Measurements from ENCODE around the gene KCNK2. TPM values are rescaled to one million over a fixed set of nuclear protein-coding genes. Genes with fewer than 3 reads are reported as not detected.

Gene KCNK2
- total RNA-seq, 2 experiments from 2014 or later = not detected

DNA sequence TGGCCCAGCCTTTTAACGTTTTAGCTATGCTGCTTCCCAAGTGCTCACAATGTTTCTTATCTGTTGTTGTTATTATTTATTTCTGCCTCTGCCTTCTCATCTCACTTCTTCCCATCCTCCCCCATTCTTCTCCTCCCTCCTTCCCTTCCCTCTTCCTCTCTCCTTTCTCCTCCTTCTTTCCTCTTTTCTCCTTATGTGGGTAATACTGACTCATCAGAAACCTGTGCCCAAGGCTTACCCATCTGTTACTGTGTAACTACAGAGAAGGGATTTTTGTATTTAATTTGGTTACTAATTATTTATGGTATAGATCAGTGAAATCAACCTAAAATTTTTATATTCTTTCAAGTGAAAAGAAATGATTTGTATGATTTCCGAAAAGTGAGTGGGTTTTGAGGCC lies 120.3 kb downstream of the KCNK2 start:
- Mint-ChIP-seq H3K27ac (no peak overlapping the region), H3K36me3 (ENCODE audit: low read depth) (no peaks in the 10 kb centered on the region), H3K4me1 (no peaks in the 10 kb centered on the region), H3K4me3 (no peak overlapping the region), H3K27me3 (no peaks in the 10 kb centered on the region), H3K9me3 (no peaks in the 10 kb centered on the region)
- no peak for DNase-seq
- ChIA-PET POLR2A (no interaction called here), CTCF (no interaction called here)

DNA sequence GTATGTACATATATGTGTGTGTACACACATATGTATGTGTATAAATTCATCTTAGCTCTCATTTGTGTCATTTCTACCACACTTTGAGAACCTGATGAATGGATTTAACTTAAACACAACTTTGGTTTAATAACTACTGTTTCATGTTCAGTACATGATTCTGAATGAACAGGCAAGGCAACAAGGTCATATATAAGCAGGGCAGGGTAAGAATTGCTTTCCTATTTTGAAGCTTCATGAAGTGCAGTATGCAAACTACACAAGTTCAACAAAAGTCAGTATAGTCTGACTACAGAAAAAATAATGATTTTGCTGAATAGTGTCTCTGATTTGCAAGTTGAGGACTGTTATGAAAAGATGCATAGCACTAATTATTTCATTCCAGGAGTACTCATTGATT lies 127.6 kb downstream of the KCNK2 start:
- Mint-ChIP-seq H3K9me3 (no peaks in the 10 kb centered on the region), H3K27ac (no peak overlapping the region), H3K27me3 (no peaks in the 10 kb centered on the region), H3K4me3 (no peak overlapping the region), H3K36me3 (ENCODE audit: low read depth) (no peaks in the 10 kb centered on the region), H3K4me1 (no peaks in the 10 kb centered on the region)
- DNase-seq = no peak
- ChIA-PET POLR2A (no interaction called here), CTCF (no interaction called here)

DNA sequence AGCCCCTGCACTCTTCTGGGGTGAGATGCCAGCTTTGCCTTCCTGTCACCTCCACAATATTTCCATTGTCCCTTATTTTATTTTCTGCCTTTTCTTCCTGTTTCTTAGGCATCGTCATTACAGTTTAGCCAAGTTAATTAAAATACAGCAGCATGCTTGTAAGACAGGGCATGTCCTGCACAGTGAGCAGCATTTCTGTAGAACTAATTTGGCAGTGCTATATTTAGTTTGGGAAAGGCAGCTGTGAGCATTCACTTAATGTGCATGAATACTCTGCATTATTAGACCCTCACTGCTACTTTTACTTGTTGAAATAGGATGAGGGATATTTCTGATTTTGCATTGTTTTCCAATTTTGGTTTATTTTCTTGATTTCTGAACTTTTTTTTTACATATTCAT lies 133.3 kb downstream of the KCNK2 start:
- ChIA-PET CTCF (no interaction called here), POLR2A (no interaction called here)
- Mint-ChIP-seq H3K36me3 (ENCODE audit: low read depth) (no peaks in the 10 kb centered on the region), H3K27ac (no peak overlapping the region), H3K4me3 (no peak overlapping the region), H3K4me1 (no peaks in the 10 kb centered on the region), H3K27me3 (no peaks in the 10 kb centered on the region), H3K9me3 (no peaks in the 10 kb centered on the region)
- no peak for DNase-seq

DNA sequence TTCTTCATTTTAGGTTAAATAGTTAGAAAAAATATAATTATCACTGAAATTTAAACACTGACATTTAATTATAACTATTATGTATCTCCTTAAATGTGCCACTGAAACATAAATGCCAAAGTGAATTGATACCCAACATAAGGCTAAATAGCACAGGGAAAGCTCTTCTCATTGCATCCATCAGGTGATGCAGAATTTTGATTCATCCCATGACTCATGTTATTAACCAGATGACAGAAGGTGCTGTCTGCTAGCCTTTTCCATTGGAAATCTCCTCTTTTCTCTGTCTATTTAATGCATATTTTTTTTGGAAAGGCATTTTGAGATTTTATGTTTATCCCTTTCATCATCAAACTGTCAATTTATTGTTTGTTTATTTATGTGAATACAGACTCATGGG lies 136.8 kb downstream of the KCNK2 start:
- Mint-ChIP-seq H3K36me3 (ENCODE audit: low read depth) (no peaks in the 10 kb centered on the region), H3K27me3 (no peaks in the 10 kb centered on the region), H3K4me3 (no peak overlapping the region), H3K27ac (no peak overlapping the region), H3K9me3 (no peaks in the 10 kb centered on the region), H3K4me1 (no peaks in the 10 kb centered on the region)
- CTCF ChIA-PET = no interaction called here
- DNase-seq = no peak
- POLR2A ChIA-PET = no interaction called here

DNA sequence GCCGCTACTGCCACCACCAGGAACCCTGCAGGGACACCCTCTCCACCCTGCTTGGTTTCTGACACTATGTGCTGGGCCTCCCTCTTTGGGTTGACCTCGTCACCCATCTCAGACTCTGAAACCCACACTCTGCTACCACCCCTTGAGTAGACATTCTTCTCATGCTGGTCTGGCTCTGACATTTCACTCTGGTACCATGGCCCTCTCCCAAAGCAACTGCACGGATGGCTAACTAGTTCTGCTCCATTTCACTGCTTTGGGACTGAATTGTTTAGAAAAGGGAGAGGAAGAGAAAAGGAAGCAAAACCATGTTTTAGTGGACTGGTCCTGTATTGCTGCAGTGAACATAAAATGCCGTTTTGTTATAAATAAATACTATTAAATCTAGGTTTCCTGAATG lies 137.8 kb downstream of the KCNK2 start:
- H3K4me3 Mint-ChIP-seq = no peak overlapping the region
- H3K27me3 Mint-ChIP-seq = no peaks in the 10 kb centered on the region
- no peaks in the 10 kb centered on the region for H3K36me3 Mint-ChIP-seq (ENCODE audit: low read depth)
- no peak for DNase-seq
- H3K9me3 Mint-ChIP-seq = no peaks in the 10 kb centered on the region
- H3K27ac Mint-ChIP-seq = no peak overlapping the region
- ChIA-PET POLR2A (no interaction called here), CTCF (no interaction called here)
- no peaks in the 10 kb centered on the region for H3K4me1 Mint-ChIP-seq

DNA sequence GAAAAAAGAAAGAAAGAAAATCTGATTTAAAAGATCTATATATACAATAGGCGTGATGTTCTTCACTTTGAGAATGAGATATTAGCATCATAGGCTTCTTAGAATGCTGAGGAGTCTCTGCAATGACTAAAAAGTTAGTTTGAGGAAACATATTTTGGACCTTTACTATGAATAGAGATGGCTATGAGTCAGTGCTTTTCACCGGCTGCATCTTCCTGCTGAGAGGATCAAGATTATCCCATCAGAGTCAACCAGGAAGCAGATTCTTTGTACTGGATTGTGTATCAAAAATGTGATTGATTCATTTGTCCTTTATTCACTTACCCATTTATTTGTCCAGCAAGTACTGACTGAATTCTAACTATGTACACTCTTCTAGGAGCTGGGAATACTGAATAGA lies 144.2 kb downstream of the KCNK2 start:
- Mint-ChIP-seq H3K9me3 (no peaks in the 10 kb centered on the region), H3K4me1 (no peaks in the 10 kb centered on the region), H3K27me3 (no peaks in the 10 kb centered on the region), H3K36me3 (ENCODE audit: low read depth) (no peaks in the 10 kb centered on the region), H3K27ac (no peak overlapping the region), H3K4me3 (no peak overlapping the region)
- ChIA-PET POLR2A (no interaction called here), CTCF (no interaction called here)
- no peak for DNase-seq

DNA sequence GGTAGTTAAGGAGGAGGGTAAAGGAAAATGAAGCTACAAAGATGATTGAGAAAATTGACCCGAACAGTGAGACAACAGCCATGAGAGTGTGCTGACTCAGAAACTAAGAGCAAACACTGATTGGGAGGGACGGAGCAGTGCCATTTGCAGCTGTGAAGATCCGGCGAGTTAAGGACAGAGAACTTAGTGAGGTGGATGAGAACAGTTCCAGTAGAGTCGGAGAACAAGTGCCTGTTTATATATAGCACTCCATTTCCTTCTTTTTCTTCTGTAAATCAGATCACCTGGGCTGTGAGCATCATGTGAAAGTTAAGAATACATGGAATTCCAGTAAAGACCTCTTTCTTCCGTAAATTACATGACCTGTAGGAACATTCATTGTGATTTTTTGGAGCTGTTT lies 145.7 kb downstream of the KCNK2 start:
- no peak for DNase-seq
- Mint-ChIP-seq H3K4me1 (no peaks in the 10 kb centered on the region), H3K4me3 (no peak overlapping the region), H3K27me3 (no peaks in the 10 kb centered on the region), H3K9me3 (no peaks in the 10 kb centered on the region), H3K27ac (no peak overlapping the region), H3K36me3 (ENCODE audit: low read depth) (no peaks in the 10 kb centered on the region)
- CTCF ChIA-PET = no interaction called here
- POLR2A ChIA-PET = no interaction called here

DNA sequence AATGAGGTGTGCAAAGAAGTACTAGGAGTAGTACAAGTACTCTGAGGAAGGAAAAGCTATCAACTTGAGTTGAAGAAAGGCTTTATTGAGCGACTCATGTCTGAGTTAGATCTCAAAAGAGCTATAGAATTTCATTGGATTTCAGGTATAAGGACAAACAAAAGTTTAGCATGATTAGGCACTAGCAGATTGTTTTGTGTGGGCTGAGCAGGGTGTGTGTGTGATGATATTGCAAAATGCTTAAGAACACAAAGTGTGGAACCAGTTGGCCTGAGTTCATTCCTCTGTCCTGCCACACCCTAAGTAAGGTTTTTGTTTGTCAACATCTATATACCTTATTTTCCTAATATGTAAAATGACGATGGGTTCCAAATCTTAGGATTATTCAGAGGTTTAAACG lies 158.9 kb downstream of the KCNK2 start:
- CTCF ChIA-PET = no interaction called here
- no peaks in the 10 kb centered on the region for H3K36me3 Mint-ChIP-seq (ENCODE audit: low read depth)

DNA sequence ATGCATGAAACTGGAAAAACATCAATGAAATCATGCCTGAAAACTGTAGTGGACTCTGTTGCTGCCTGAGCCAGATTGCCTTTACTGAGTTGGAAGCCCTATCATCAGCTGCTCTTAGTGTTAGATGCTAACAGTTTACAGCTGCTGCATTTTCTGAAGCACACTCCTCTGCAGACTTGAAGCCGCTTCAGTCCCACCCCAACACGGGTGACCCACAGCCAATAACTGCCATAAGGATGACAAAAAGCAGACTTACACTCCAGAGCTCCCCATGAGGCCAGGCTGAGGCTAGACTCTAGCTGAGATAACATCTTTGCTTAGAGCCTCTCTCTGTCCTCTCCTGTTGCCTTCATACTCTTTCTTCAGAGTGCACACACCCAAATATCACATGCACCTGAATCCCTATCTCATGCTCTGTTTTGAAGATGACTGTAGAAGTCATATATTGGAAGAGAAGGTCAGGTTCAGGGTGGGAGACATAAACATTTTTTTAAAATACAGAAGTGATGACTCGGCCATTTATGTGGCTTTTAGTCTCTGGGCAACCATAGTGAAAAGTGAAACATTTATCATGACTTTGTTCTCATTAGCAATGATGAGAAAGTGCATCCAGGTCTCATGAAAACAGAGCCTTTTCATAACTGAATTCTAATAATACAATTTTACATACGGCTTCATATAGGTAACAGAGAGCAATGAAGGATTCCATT lies 161.0 kb downstream of the KCNK2 start:
- DNase-seq = no peak
- ChIA-PET POLR2A (no interaction called here), CTCF (no interaction called here)
- Mint-ChIP-seq H3K9me3 (no peaks in the 10 kb centered on the region), H3K27me3 (no peaks in the 10 kb centered on the region), H3K36me3 (ENCODE audit: low read depth) (no peaks in the 10 kb centered on the region), H3K4me1 (no peaks in the 10 kb centered on the region), H3K27ac (no peak overlapping the region), H3K4me3 (no peak overlapping the region)

More for the DNA sequence above, 158.9 kb downstream of the KCNK2 start:
- no peak overlapping the region for H3K27ac Mint-ChIP-seq
- no peaks in the 10 kb centered on the region for H3K27me3 Mint-ChIP-seq
- H3K9me3 Mint-ChIP-seq = no peaks in the 10 kb centered on the region
- POLR2A ChIA-PET = no interaction called here
- DNase-seq = no peak
- H3K4me1 Mint-ChIP-seq = no peaks in the 10 kb centered on the region
- no peak overlapping the region for H3K4me3 Mint-ChIP-seq

DNA sequence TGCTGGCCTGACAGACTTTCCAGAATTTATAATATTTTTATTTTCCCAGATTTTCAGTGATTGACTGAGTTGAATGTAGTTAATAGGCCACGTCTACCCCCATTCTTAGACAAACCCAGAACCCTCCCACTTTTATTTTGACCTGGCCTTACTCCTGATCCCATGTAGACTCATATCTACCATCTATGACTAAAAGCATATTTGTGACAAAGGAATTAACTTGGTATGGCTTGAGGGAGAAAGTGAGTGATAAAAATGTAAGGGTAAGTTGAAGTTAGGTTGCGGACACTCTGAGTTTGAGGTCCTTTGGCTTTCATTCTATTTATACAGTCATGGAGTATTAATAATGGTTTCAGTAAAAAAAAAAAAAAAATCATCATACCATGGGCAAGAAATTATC lies 168.4 kb downstream of the KCNK2 start:
- Mint-ChIP-seq H3K4me3 (no peak overlapping the region), H3K27me3 (no peaks in the 10 kb centered on the region), H3K4me1 (no peaks in the 10 kb centered on the region), H3K27ac (no peak overlapping the region), H3K9me3 (peaks cover 4% of the 10 kb centered on the region), H3K36me3 (ENCODE audit: low read depth) (no peaks in the 10 kb centered on the region)
- ChIA-PET POLR2A (no interaction called here), CTCF (no interaction called here)
- no peak for DNase-seq

DNA sequence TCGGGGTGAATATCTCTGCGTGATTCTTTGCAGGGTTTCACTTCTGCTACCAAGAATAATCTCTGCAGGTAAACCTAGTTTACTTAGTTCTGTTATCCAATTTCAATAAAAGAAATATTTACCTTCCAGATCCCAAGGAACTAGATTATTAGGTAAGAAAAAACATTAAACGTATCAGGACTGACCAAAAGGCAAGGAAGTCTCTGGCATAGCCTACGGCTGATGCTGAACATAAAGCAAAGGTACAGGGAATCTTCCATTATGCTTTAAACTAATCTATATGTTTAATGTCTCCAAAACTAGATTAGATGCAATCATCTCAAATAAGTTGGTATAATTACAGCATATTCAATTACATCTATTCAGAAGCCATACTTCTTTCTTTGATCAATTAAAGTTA lies 168.9 kb downstream of the KCNK2 start:
- H3K36me3 Mint-ChIP-seq (ENCODE audit: low read depth) = no peaks in the 10 kb centered on the region
- CTCF ChIA-PET = no interaction called here
- H3K4me1 Mint-ChIP-seq = no peaks in the 10 kb centered on the region
- H3K9me3 Mint-ChIP-seq = peaks cover 4% of the 10 kb centered on the region
- POLR2A ChIA-PET = no interaction called here
- H3K27ac Mint-ChIP-seq = no peak overlapping the region
- no peaks in the 10 kb centered on the region for H3K27me3 Mint-ChIP-seq
- no peak overlapping the region for H3K4me3 Mint-ChIP-seq
- no peak for DNase-seq

DNA sequence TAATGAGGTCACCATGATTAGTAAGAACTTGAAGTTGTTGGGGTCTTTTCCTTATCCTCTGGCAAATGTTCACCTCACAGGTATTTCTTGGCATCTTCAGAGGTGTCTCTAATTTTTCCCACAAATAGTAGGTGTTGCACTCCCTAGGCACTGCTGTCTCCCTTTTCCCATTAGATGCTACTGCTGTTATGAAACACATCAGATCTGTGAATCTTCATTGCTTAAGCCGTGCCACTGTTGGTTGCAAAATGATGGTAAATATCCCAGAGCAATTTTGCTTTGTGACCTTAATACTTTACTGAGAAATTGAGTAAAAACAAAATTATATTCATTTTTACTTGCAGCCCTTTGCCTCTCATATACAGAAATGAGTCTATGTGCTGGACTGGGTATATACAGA lies 169.6 kb downstream of the KCNK2 start:
- H3K27me3 Mint-ChIP-seq = no peaks in the 10 kb centered on the region
- H3K9me3 Mint-ChIP-seq = peaks cover 4% of the 10 kb centered on the region
- ChIA-PET CTCF (no interaction called here), POLR2A (no interaction called here)
- no peak for DNase-seq
- H3K27ac Mint-ChIP-seq = no peak overlapping the region
- H3K4me3 Mint-ChIP-seq = no peak overlapping the region
- no peaks in the 10 kb centered on the region for H3K4me1 Mint-ChIP-seq
- no peaks in the 10 kb centered on the region for H3K36me3 Mint-ChIP-seq (ENCODE audit: low read depth)

DNA sequence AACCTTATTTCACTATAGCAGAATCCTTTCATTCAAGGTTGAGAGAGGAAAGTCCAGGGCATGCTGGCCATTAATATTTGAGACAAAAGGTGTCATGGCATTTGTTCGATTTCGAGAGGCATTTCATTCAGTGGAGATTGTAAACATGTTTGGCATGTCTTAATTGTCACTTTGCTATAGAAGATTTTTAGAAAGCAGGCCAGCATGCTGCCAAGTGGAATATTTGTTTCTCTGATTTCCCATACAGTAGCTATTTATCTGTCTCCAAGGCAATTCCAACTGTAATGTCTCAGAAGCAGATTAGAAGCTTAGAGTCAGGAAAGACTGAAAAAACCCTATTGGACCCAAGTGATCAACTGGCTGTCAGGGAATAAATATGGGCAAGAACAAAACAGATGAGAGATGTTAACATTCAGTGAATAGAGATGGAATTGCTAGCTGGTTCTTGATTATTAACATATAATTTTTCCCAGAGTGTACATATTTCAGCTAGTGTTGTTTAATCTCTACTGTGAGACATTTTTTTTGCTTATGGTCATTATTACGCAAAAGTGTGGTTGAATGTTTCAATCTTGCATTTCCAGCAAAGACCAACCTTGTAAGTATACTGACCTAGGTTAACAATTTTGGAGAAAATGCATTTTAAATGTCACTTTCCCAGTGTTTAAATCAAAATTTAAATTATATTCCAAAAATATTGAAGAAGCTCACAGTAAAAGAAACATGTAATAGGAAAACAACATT lies 174.6 kb downstream of the KCNK2 start:
- H3K4me1 Mint-ChIP-seq = no peaks in the 10 kb centered on the region
- no peaks in the 10 kb centered on the region for H3K27me3 Mint-ChIP-seq
- no peaks in the 10 kb centered on the region for H3K36me3 Mint-ChIP-seq (ENCODE audit: low read depth)
- H3K27ac Mint-ChIP-seq = no peak overlapping the region
- no peak overlapping the region for H3K4me3 Mint-ChIP-seq
- POLR2A ChIA-PET = no interaction called here
- CTCF ChIA-PET = no interaction called here
- no peaks in the 10 kb centered on the region for H3K9me3 Mint-ChIP-seq
- no peak for DNase-seq

DNA sequence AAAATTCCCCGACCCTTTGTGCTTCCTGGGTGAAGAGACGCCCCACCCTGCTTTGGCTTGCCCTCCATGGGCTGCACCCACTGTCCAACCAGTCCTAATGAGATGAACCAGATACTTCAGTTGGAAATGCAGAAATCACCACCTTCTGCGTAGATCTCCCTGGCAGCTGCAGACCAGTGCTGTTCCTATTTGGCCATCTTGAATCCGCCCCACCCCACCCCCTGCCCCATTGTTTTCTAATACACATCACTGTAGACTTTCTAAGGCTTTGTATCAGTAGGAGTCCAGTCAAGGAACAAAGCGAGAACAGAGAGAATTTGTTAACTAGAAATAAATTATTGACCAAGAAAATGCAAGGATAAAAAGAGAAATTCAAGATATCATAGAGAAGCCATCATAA lies 178.2 kb downstream of the KCNK2 start:
- no peaks in the 10 kb centered on the region for H3K4me1 Mint-ChIP-seq
- H3K27ac Mint-ChIP-seq = no peak overlapping the region
- CTCF ChIA-PET = no interaction called here
- H3K9me3 Mint-ChIP-seq = peaks cover 3% of the 10 kb centered on the region
- no peaks in the 10 kb centered on the region for H3K27me3 Mint-ChIP-seq
- H3K4me3 Mint-ChIP-seq = no peak overlapping the region
- H3K36me3 Mint-ChIP-seq (ENCODE audit: low read depth) = no peaks in the 10 kb centered on the region
- DNase-seq = no peak
- POLR2A ChIA-PET = no interaction called here
